A673 (cell line): Measurements from ENCODE around the gene ATPAF2.

ENCODE experiments used
- CTCF ChIP-seq: fragments of 300-800, 200-600 bp; sonication (generic); conservative IDR thresholded peaks from 2 replicates; pipeline ENCODE4 v1.5.1; 2017; ENCODE audit warnings: low read depth, mild to moderate bottlenecking, antibody characterized with exemption, low read length, moderate library complexity, mixed read lengths
- EZH2 ChIP-seq: fragments of 200-600 bp; sonication (generic); IDR thresholded peaks from 2 replicates; pipeline ENCODE4 v1.6.1; 2017; ENCODE audit warnings: borderline replicate concordance, low read depth, mild to moderate bottlenecking, mixed read lengths, antibody characterized with exemption, low read length; ENCODE audit not compliant: poor library complexity, severe bottlenecking

DNA sequence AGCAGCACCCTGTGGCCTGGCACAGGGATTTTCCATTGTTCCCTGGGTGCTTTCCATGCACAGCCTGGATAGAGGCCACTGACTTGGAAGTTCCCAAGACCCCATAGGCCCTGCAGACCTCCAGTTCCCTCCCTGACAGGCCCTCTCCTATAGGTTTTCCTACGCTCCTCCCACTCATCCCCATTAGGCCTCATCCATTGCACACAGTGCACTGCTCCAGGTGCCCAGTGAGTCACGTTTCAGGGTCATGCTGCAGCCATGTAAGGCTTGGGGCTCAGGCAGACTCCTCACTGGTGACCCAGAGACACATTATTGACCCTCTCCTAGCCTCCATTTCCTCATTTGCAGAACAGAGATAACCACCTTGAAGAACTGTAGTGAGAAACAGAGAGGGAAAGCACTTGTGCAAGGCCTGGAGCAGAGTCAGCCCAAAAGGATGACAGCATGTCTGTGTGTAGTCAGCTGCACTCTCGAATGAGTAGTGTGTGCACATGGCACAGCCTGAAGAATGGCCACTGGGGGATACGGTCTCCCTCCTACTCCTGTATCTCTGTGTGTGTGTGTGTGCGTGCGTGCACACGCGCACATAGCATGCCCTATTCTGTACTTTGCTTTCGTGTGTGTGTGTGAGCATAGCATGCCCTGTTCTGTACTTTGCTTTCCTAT, 39.5 kb downstream of the ATPAF2 start:
- TF ChIP-seq CTCF = no peak
- no peak for TF ChIP-seq EZH2
